ENCODE measurements around the gene PRTFDC1. TPM values are rescaled to one million over a fixed set of nuclear protein-coding genes. Genes with fewer than 3 reads are reported as not detected.

The PRTFDC1 gene
- total RNA-seq, 1 donor from 2014 or later, result 1.5 TPM

- TF ChIP-seq CTCF (IDR thresholded peaks at IDR 0.05; ENCODE audit: borderline replicate concordance), result no peak
- intact Hi-C loops (cut with micrococcal nuclease), result no loop called here
Measured at GRCh38 chr10:24965051-24965450, 12.6 kb upstream of the PRTFDC1 start.

GRCh38 chr10:24963521-24964041 lies 11.2 kb upstream of the PRTFDC1 start:
- no peak for DNase-seq
- no peaks in the 10 kb centered on the region for H3K9me3 ChIP-seq (replicated peaks)
- H3K27ac ChIP-seq (replicated peaks), result no peak overlapping the region
- H3K4me1 ChIP-seq, result peaks cover 15% of the 10 kb centered on the region
- H3K4me3 ChIP-seq, result no peak overlapping the region
- no peaks in the 10 kb centered on the region for H3K36me3 ChIP-seq
- TF ChIP-seq CTCF (IDR thresholded peaks at IDR 0.05; ENCODE audit: borderline replicate concordance), result no peak
- intact Hi-C loops (cut with micrococcal nuclease), result no loop called here
- no peaks in the 10 kb centered on the region for H3K27me3 ChIP-seq (ENCODE audit: low read depth)

More at GRCh38 chr10:24965051-24965450, 12.6 kb upstream of the PRTFDC1 start:
- Histone ChIP-seq H3K27ac (replicated peaks) (no peak overlapping the region), H3K4me3 (no peak overlapping the region), H3K4me1 (peaks cover 6% of the 10 kb centered on the region), H3K36me3 (no peaks in the 10 kb centered on the region), H3K27me3 (ENCODE audit: low read depth) (no peaks in the 10 kb centered on the region), H3K9me3 (replicated peaks) (no peaks in the 10 kb centered on the region)
- DNase-seq, result no peak

GRCh38 chr10:24962995-24963394 lies 10.6 kb upstream of the PRTFDC1 start:
- Histone ChIP-seq H3K4me1 (peaks cover 20% of the 10 kb centered on the region), H3K9me3 (replicated peaks) (no peaks in the 10 kb centered on the region), H3K36me3 (no peaks in the 10 kb centered on the region), H3K4me3 (no peak overlapping the region), H3K27me3 (ENCODE audit: low read depth) (no peaks in the 10 kb centered on the region), H3K27ac (replicated peaks) (no peak overlapping the region)
- intact Hi-C loops (cut with micrococcal nuclease), result no loop called here
- TF ChIP-seq CTCF (IDR thresholded peaks at IDR 0.05; ENCODE audit: borderline replicate concordance), result no peak
- DNase-seq, result no peak

GRCh38 chr10:24961582-24961981 lies 9.2 kb upstream of the PRTFDC1 start:
- Histone ChIP-seq H3K9me3 (replicated peaks) (no peaks in the 10 kb centered on the region), H3K4me1 (peaks cover 26% of the 10 kb centered on the region), H3K27ac (replicated peaks) (no peak overlapping the region), H3K4me3 (no peak overlapping the region), H3K27me3 (ENCODE audit: low read depth) (no peaks in the 10 kb centered on the region), H3K36me3 (no peaks in the 10 kb centered on the region)
- intact Hi-C loops (cut with micrococcal nuclease), result no loop called here
- no peak for TF ChIP-seq CTCF (IDR thresholded peaks at IDR 0.05; ENCODE audit: borderline replicate concordance)
- no peak for DNase-seq

- TF ChIP-seq CTCF (IDR thresholded peaks at IDR 0.05; ENCODE audit: borderline replicate concordance), result no peak
- peak overlapping the region; percentile 84 for H3K27ac ChIP-seq (replicated peaks)
- no peaks in the 10 kb centered on the region for H3K27me3 ChIP-seq (ENCODE audit: low read depth)
- intact Hi-C loops (cut with micrococcal nuclease), result no loop called here
- no peaks in the 10 kb centered on the region for H3K36me3 ChIP-seq
- DNase-seq, result no peak
- H3K4me3 ChIP-seq, result peak overlapping the region; percentile 20
- peaks cover 26% of the 10 kb centered on the region for H3K4me1 ChIP-seq
- no peaks in the 10 kb centered on the region for H3K9me3 ChIP-seq (replicated peaks)
Measured at GRCh38 chr10:24959382-24959730, 7.0 kb upstream of the PRTFDC1 start.
